Right kidney (tissue), 9 donors: ENCODE measurements around the gene SLC6A20.

ENCODE experiments used
- DNase-seq: peaks from one replicate; pipeline ENCODE4 v3.0.0-alpha.2; 2016
- long read RNA-seq, 8 donors: transcript quantifications; one replicate each; lab custom pipeline, GENCODE V29; 2026

The SLC6A20 gene, protein sequence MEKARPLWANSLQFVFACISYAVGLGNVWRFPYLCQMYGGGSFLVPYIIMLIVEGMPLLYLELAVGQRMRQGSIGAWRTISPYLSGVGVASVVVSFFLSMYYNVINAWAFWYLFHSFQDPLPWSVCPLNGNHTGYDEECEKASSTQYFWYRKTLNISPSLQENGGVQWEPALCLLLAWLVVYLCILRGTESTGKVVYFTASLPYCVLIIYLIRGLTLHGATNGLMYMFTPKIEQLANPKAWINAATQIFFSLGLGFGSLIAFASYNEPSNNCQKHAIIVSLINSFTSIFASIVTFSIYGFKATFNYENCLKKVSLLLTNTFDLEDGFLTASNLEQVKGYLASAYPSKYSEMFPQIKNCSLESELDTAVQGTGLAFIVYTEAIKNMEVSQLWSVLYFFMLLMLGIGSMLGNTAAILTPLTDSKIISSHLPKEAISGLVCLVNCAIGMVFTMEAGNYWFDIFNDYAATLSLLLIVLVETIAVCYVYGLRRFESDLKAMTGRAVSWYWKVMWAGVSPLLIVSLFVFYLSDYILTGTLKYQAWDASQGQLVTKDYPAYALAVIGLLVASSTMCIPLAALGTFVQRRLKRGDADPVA
- long read RNA-seq, donor 1 = 0 reads
- long read RNA-seq, donor 2 = 0 reads
- long read RNA-seq, donor 3 = 0 reads
- long read RNA-seq, donor 4 = 0 reads
- long read RNA-seq, donor 5 = 0 reads
- long read RNA-seq, donor 6 = 0 reads
- long read RNA-seq, donor 7 = 0 reads
- long read RNA-seq, donor 8 = 0 reads

DNA sequence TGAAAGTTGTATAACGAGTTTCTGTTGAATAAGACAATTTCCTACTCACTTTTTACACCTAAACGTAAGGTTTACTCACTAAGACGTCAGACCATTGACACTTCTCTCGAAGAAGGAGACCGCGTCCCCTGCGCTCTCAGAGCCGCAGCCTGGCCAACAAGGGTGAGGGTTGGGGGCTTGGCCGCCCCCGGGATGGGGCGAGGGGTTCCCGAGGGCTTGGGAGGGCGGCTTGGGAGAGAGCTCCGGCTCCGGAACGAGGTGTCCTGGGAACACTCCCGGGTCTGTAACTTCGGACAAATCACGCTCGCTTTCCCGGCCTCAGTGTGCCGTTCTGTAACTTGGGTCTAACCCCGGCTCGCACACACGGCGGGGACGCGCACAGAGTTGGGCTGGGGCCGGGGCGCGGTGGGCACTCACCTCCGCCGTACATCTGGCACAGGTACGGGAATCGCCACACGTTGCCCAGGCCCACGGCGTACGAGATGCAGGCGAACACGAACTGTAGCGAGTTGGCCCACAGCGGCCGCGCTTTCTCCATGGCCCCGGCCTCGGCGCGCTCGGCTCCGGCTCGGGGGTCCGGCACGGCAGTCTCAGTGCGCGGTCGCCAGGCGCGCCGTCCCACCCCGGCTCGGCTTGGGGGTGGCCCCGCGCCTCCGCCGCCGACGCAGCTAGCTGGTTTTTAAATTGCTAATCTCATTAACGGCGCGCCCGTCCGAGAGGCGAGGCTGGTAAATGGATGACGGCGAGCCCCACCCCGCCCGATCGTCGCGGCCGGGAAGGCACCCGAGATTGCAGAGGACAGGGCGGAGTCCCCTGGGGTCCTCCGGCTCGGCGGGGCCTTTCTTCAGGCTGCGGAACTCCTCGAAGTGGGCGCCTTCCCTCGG, at the start of gene SLC6A20:
Gene SLC6A20, minus strand, starts transcription at position 655 of the 884 bp plus-strand sequence. Its CDS starts 117 bp downstream, at position 538.
- peak; percentile 56 for DNase-seq

DNA sequence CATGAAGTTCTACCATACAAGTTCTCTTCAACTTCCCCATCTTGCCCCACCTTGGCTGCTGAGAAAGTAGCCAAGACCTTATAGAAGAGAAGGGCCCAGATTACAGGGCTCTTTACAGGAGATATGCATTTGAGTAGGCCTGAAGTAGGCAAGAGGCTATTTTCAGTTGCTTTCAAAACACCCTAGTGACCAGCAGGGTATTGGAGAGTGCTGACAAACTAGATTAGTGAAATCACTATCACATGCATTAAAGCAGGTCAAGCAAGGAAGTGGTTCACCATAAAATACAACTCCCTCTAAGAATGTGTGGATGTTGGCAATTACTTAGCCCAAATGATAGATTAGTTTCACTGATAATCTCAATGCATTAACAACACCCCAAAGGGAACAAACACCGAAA, 48.3 kb upstream of the SLC6A20 start:
- no peak for DNase-seq

DNA sequence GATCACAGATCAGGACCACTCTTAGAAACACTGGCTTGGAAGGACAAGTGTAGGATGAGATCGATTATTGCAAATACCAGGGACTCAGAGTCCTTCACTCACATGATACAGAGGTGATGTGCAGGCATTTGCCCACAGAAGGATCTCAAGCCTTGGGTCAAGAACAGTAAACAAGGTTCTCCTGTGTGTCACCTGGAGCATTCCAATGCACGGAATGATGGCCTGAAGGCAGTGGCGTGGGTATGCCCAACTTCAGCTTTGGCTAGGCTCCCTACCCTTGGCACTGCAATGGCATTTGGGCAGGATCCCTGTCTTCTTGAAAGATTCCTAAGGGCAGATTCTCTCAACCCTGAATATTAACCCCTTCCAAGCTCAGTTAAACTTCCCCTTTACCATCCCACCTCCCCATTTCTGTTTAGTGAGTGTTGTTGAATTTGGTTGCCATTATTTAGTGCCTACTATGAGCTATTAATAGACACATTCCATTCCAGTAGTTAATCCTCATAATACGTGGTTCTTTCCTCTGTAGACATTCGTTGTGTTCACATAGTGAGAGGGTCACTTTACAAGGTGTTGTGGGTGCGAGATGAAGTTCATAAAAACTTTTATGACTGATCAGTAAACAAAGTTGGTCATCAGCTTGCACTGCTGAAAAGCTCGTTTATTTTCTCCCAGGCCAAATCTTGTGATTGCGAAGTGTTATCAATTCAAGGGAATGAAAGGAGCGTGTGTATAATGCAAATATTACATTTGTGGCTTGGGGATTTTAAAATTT, 46.7 kb upstream of the SLC6A20 start:
- no peak for DNase-seq

DNA sequence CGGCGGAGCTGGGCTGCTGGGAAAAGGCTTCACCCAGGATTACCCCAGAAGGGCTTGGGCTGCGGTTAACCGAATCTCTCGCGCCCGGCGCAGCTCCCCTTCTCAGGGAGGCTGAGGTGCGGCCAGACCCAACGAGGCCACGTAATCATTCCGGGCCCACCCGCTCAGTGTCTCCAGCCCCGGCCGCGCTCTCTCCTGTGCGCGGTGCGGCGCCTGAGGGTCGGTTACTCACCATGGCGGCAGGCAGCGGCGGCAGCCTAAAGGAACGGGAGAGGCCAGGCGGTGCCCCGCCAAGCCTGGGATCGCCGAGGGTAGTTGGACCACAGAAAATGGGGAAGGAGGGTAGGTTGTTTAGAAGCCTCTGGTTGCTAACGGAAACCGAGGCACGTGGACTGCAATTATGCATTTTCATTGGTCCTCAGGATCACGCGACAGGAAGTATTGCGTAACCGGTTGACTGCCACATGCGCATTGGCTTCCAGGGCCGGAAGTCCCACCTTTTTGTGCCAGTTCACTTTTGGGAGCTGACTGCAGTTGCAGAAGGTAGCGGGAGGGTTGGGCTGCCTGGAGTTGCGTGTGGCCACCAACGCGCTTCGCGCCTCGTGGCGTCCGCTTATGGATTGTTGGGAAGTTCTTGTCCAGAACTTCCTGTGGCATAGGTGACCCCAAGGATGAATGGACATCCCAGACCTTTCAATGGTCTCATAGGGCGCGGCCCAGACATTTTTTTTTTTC, 45.6 kb upstream of the SLC6A20 start, which contains the start of gene LZTFL1:
Gene LZTFL1, minus strand, starts transcription at position 363 of the 735 bp plus-strand sequence. Its CDS starts 128 bp downstream, at position 235.
- peak; percentile 83 for DNase-seq

DNA sequence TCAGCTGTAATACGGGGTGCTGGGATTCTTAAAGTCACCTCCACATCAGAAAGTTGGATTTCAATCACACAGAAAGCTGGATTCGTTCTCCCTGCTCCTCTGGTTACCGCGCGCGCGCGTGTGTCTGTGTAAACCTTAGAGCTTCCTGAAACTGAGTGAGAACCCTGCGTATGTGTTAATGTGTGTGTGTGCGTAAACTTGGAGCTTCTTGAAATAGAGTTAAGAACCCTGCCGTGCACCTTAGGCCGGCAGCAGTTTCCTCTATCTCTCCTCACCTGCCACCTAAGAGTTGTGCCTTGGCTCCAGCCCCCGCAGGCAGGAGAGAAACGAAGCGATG, 45.1 kb upstream of the SLC6A20 start:
- DNase-seq = no peak

DNA sequence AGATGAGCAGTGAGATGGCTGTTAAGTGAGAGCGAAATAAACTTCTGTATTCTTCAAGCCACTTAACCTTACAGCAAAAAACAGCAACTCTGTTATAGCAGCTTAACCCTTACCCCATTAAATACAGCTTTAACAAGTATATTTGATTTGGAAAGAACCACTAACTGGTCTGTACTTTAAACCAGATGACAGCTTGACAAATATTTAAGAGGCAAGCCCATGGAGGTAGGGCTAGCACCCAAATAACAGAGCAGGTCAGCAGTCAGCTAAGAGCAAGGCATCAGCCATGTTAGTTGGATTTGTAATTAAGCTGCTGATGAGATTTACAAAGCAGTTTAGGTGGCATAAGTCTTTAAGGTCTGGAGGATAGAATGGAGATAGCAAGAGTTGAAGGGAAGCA, 42.1 kb upstream of the SLC6A20 start:
- DNase-seq = no peak

DNA sequence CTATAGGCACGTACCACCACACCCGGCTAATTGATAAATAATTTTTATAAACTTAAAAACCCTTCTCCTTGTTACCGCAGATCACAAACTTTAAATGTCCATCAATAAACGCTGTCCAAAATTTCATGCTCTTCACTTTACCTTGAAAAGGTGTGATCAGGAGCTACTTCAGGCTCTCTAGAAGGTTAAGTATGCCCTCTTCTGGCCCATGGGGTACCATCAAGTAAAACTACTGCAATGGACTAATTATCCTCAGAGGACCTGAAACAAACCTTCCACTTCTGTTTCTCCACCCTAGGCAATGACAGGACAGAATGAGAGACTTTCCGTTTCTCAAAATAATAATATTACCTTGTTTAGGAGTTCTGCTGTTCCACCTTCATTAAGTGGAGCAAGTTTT, 36.4 kb upstream of the SLC6A20 start:
- DNase-seq = no peak

DNA sequence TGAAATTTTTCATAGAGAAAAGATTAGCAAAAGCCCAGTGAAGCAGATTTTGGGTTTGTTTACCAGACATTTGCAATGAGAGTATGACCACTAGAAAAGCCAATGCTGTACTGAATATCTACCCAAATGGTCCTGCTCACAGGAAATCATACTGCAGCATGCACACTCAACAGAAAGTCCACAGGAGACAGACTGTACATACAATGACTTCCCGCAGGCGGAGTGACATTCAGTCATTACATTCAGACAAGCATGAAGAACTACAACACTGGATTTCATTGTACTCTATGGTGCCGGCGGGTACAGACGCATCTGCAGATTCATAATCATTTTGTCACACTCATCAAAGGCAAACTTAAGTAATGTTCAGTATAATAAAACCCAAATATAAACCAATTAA, 33.8 kb upstream of the SLC6A20 start:
- no peak for DNase-seq

DNA sequence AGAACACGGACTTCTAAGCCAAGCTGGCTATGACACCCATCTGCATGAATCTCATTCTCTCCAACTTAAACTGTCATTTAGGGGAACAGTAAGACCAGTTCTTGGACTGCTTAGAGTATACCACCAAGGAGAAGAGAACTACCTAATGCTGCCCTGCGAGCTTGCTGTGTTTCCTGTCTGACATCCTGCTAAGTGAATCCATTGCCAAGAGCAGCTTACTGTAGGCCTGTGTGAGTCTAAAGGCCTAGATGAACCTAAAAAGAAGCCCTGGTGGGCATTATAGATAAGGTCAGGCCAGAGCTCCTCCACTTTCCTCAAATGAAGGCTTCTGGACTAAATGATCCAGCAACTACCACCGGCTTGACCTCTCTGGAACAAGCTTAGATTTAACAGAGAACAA, 30.6 kb upstream of the SLC6A20 start:
- DNase-seq = no peak

DNA sequence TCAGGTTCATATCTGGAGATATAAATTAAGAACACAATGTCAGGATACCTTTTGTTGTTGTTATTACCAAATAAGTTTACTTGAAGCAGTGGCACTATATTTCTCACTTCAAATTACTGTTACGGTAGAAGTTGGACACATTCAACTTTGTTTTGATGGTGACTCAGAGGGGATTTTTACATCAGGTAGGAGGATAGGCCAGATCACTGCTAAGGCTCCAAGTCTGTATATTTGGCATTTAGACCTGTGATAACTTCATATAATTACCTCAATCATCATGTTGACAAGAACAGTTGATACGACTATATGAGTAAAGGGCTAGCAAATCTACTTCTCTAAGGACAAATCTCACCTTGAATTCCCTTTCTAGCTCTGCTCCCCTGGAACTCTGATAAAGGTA, 30.0 kb upstream of the SLC6A20 start:
- DNase-seq = no peak

DNA sequence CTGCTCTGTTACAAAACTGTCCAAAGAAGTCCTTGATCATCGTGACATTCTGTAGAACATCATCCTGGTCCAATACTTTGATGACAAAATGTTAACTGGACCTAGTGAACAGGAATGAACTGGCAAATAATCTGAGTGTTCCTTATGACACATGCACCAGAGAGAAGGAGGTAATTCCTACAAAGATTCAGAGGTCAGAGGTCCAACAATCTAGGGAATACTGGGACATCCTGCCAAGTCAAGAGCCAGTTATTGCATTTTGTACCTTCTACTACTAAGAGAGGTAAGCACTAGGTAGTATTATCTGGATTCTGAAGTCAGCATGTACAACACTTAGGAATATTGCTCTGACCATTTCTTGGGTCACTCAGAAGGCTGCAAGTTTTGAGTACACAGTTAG, 24.8 kb upstream of the SLC6A20 start:
- DNase-seq = no peak

DNA sequence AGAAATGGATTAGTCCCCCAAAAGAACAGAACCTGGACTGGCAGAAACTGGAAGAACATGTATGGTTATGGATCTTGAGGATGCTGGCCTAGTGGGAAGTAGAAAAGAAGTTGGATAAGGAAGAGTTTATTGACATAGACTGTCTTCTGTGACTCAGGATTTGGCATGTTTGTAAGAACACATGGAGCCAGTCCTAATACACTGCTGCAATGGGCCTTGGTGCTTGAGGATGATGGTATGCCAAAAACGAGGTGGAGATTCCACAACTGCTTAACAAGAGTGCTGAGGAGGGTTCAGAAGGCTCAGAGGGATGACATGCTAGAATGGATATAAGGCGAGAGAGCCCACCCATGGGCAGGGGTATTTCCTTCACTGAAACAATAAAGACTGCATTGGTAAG, 23.2 kb upstream of the SLC6A20 start:
- no peak for DNase-seq

DNA sequence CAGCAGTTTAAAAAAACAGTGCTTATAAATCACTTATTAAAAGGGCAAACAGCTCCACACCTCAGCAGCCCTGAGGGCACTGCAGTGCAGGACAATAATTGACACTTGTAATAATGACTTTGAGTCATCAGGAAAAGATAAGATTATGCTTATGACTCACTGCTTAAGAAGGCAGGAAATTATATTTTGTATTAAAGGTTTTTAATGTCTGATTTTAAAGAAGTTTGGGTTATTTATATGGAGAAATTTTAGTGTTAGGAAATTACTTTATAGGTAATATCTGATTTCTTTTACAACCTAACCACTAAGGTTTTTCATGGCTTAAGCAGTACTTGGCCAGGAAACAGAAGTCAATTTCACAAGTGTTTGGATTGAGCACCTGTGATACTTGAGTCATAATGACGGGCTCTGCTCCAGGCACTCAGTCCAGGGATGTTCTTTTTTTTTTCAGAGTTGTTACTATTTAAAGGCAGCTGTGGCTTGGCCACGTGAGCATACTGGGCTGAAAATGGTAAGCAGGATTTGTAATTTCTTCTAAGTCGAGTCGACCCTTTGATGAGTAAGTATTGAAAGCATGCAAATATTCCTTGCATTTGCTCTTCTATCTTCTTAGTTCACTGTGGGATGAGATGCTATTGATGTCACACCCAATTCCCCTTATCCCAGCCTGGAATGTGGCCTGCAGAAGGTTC, 21.6 kb upstream of the SLC6A20 start:
- DNase-seq = no peak

DNA sequence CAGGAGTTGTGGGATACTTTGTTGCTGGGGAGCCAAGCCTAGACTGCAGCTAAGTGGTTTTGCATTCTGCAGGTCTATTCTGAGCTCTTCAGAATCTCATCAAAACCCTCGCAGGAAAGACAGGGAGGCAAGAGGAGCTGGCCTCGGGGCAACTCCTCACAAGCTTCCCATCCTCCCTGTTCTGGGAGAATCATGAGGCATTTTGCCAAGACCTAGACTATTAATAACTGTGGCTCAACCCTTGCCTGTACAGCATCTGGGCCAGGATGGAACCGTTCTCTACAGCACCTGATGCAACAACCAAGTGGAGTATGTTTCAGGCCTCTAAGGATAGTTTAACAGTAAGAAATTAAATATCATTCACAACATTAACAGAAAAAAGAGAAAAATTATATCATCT, 20.2 kb upstream of the SLC6A20 start:
- no peak for DNase-seq

DNA sequence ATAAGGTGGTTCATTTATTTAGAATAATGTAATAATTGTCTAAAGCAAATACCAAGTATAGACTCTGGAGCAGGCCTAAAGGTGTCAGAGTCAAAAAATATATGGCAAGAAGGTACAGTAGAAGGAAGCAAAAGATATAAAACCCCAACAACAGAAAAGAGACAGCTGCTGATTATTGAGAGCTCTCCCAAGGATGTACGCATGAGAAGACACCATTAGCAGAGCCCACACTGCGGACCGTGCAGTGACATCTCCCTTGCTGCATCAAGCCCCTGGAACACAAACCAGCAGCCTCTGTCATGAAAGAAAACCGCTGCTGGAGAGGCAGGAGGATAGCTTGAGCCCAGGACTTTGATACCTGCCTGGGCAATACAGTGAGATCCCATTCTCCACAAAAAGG, 18.0 kb upstream of the SLC6A20 start:
- DNase-seq = no peak

DNA sequence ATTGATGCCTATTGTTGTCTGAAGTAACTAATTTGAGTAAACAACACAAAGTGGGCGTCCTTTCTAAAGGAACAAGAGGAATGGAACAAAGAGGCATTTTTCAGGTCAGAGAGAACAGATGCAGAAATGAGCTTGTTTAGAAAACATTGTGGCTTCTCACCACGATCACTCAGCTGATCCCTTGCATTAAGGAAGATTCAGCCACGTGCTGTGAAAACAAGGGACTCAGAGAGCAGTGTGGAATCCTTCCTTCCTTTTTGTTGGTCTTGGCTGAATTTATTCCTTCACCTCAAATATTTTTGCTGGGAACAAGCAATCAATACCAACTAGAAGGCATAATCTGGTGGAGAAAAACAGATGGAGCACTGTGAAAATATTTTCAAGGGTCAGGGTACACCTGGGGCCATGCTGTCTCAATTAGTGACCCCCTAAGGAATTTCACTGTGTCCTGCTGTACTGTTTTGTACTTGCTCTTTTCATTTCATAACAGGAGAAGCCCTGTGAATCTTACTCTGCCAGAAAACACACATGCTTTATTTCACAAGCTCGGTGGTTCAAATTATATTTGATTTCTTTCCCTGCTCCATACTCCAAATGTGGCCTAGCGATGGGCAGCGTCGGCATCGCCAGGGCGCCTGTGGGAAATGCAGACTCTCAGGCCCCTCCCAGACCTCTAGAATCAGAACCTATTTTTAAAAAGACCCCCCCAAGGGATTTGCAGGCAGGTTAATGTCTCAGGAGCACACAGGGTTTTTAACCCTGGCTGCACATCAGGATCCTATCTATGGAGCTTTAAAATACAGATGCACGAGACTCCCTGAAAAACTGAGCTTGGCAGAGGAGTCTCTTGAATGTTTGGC, 11.6 kb upstream of the SLC6A20 start:
- DNase-seq = no peak

DNA sequence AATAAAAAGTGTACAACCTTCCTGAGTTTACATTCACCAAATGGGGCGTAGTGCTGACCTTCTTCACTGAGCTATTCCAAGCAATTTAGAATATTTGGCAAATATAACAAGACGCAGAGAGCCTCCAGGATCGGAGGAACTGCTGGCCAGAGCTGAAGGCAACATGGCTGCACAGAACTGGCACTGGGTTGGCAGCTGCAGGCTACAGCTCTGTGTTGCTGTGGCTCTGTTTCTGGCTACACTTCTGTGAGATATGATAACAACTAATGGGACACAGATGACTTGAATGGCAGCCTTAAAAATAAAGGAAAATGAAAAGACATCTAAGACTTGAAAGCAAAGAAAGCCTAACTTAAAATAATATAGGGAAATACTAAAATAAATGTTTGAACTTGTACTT, 10.8 kb upstream of the SLC6A20 start:
- no peak for DNase-seq

DNA sequence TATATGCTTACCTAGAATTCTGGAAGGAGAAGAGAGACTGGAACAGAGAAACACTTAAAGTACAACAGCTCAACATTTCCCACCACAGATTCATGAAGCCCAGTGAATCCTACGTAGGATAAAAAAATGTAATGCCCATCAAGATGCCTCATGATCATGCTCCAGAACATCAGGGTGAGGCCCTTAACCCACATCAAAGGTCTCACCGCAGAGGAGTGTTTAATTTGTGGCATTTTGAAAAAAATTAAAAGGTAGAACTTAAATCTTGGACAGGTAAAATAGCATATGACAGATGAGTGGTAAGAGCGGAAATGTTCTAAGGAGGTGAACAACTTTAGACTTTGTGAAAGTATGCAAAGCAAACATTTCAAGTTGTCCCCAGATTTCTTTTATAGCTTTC, 9.7 kb upstream of the SLC6A20 start:
- no peak for DNase-seq

DNA sequence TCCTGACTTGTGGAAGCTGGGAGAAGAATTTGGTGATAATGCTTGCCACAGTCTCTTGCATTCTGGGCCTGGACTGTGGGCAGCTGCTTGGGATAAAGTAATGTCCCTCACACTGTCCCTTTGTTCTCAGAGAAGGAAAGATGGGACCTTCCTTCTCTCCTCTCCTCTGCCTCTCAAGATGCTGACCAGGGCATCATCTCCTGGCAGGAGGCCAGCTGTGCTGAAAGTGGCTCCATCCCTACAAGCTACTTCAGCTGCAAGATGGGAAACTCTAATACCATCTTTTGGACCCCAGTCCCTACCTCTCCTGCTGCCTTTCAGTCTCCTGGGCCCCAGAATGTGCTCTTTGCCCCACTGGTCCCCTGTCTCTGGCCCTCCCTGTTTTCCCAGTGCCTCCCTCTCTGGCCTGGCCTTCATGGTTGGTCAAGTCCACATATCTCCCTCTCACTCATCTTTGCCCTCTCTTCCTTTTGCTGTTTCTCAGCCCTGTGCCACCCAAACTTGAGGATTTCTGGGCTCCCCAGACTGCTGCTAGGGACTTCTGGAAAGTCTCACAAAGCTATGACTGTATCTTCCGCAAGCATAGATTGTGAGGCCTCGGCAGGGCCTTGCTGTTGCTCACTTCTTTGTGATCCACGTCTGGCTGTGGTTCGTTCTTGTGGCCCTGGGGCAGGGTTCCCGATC, 7.1 kb upstream of the SLC6A20 start:
- no peak for DNase-seq
